GM23338 (cell line): ENCODE measurements around the gene PCLAF. TPM values are rescaled to one million over a fixed set of nuclear protein-coding genes. Genes with fewer than 3 reads are reported as not detected.

Experiments
- ATAC-seq: fragments of 200-7000 bp; cut with Tn5 transposase; 3 replicates; pipeline ENCODE4 v1.9.1; 2020
- DNase-seq: peaks from one replicate; pipeline ENCODE4 v3.0.0-alpha.2; 2015; ENCODE audit warnings: low spot score
- H2AFZ ChIP-seq: fragments of 200-600 bp; sonication (generic); 2 replicates; pipeline ENCODE4 v1.8.0; 2016; ENCODE audit warnings: antibody characterized with exemption, mild to moderate bottlenecking, moderate library complexity
- H3F3A ChIP-seq: fragments of 200-600 bp; sonication (generic); replicated peaks from 2 replicates; pipeline ENCODE4 v1.8.0; 2017; ENCODE audit warnings: antibody characterized with exemption, mixed run types, low read depth
- H3K27ac ChIP-seq: fragments of 200-600 bp; sonication (generic); 2 replicates; pipeline ENCODE4 v1.6.1; 2016; ENCODE audit warnings: low read depth
- H3K27me3 ChIP-seq: fragments of 200-600 bp; sonication (generic); 2 replicates; pipeline ENCODE4 v1.8.0; 2016; ENCODE audit warnings: mild to moderate bottlenecking, mixed run types, moderate library complexity; ENCODE audit not compliant: insufficient read depth
- H3K36me3 ChIP-seq: fragments of 200-600 bp; sonication (generic); 2 replicates; pipeline ENCODE4 v1.8.0; 2016; ENCODE audit warnings: mild to moderate bottlenecking; ENCODE audit not compliant: insufficient read depth
- H3K4me1 ChIP-seq: fragments of 200-600 bp; sonication (generic); 2 replicates; pipeline ENCODE4 v1.8.0; 2016; ENCODE audit warnings: mild to moderate bottlenecking, moderate library complexity; ENCODE audit not compliant: insufficient read depth
- H3K4me2 ChIP-seq: fragments of 200-600 bp; sonication (generic); 2 replicates; pipeline ENCODE4 v1.7.1; 2017; ENCODE audit warnings: mixed run types
- H3K4me3 ChIP-seq: fragments of 200-600 bp; sonication (generic); 2 replicates; pipeline ENCODE4 v1.6.1; 2016; ENCODE audit warnings: mixed run types
- H3K79me2 ChIP-seq: fragments of 200-600 bp; sonication (generic); replicated peaks from 2 replicates; pipeline ENCODE4 v1.8.0; 2017; ENCODE audit warnings: mild to moderate bottlenecking; ENCODE audit not compliant: insufficient read depth
- H3K9me2 ChIP-seq: fragments of 200-600 bp; sonication (generic); 2 replicates; pipeline ENCODE4 v1.8.0; 2017; ENCODE audit not compliant: insufficient read depth
- H4K20me1 ChIP-seq: fragments of 200-600 bp; sonication (generic); replicated peaks from 2 replicates; pipeline ENCODE4 v1.8.0; 2017; ENCODE audit warnings: mild to moderate bottlenecking; ENCODE audit not compliant: insufficient read depth
- H3K27ac Mint-ChIP-seq: 2 replicates; pipeline ENCODE4 v1.8.0; 2020; ENCODE audit warnings: inconsistent platforms, mild to moderate bottlenecking, moderate library complexity, mixed read lengths
- H3K27me3 Mint-ChIP-seq: 3 replicates; pipeline ENCODE4 v1.8.0; 2022; ENCODE audit warnings: low read depth, mild to moderate bottlenecking, moderate library complexity, mixed read lengths, inconsistent platforms; ENCODE audit not compliant: insufficient read depth, poor library complexity
- H3K36me3 Mint-ChIP-seq: 3 replicates; pipeline ENCODE4 v1.8.0; 2021; ENCODE audit warnings: low read depth, mild to moderate bottlenecking, inconsistent platforms, moderate library complexity, mixed read lengths
- H3K4me1 Mint-ChIP-seq: 3 replicates; pipeline ENCODE4 v1.8.0; 2020; ENCODE audit warnings: mild to moderate bottlenecking, inconsistent platforms, mixed read lengths
- H3K4me3 Mint-ChIP-seq: 3 replicates; pipeline ENCODE4 v1.8.0; 2021; ENCODE audit warnings: moderate library complexity, mild to moderate bottlenecking, inconsistent platforms, mixed read lengths
- H3K9me3 Mint-ChIP-seq: 3 replicates; pipeline ENCODE4 v1.8.0; 2020; ENCODE audit warnings: moderate library complexity, mild to moderate bottlenecking, inconsistent platforms, mixed read lengths
- CREB1 ChIP-seq: fragments of 250-450 bp; sonication (Bioruptor Pico); IDR thresholded peaks from 2 replicates; pipeline ENCODE4 v1.5.0; 2020; ENCODE audit warnings: low read depth, mild to moderate bottlenecking, moderate library complexity
- EZH2 ChIP-seq: fragments of 200-600 bp; sonication (generic); IDR thresholded peaks from one replicate; pipeline ENCODE4 v1.8.0; 2017; ENCODE audit warnings: antibody characterized with exemption, mild to moderate bottlenecking, low read depth; ENCODE audit not compliant: unreplicated experiment
- EZH2phosphoT487 ChIP-seq: fragments of 200-600 bp; sonication (generic); IDR thresholded peaks from one replicate; pipeline ENCODE4 v1.8.1; 2018; ENCODE audit warnings: antibody characterized with exemption; ENCODE audit not compliant: unreplicated experiment
- JUNB ChIP-seq: IDR thresholded peaks from one replicate; pipeline ENCODE4 v1.6.1; 2016; ENCODE audit warnings: antibody characterized with exemption; ENCODE audit not compliant: unreplicated experiment
- NANOG ChIP-seq: IDR thresholded peaks from 2 replicates; pipeline ENCODE4 v1.6.1; 2016; ENCODE audit warnings: antibody characterized with exemption, borderline replicate concordance
- POLR2AphosphoS5 ChIP-seq: IDR thresholded peaks from 2 replicates; pipeline ENCODE4 v1.6.1; 2016; ENCODE audit warnings: antibody characterized with exemption, low read depth
- STAT1 ChIP-seq: IDR thresholded peaks from one replicate; pipeline ENCODE4 v1.6.1; 2016; ENCODE audit warnings: antibody characterized with exemption; ENCODE audit not compliant: unreplicated experiment
- ZNF114 ChIP-seq: fragments of 250-450 bp; sonication (Bioruptor Pico); IDR thresholded peaks from 2 replicates; pipeline ENCODE4 v1.5.0; 2020; ENCODE audit warnings: mild to moderate bottlenecking, moderate library complexity
- ZNF331 ChIP-seq: fragments of 250-450 bp; sonication (Bioruptor Pico); IDR thresholded peaks from 2 replicates; pipeline ENCODE4 v1.5.0; 2020; ENCODE audit warnings: low read depth, mild to moderate bottlenecking, moderate library complexity
- ZNF462 ChIP-seq: fragments of 250-450 bp; sonication (Bioruptor Pico); IDR thresholded peaks from 2 replicates; pipeline ENCODE4 v1.5.0; 2020; ENCODE audit warnings: mild to moderate bottlenecking, moderate library complexity
- polyA plus RNA-seq: library from polyadenylated mRNA; unstranded; fragments of >200 nt; fragmentation: Nextera tagmentation; extraction: Ambion mirVana; gene quantifications from 2 replicates; pipeline ENCODE4 v1.2.1, GENCODE V29; 2016
- total RNA-seq: library from RNA; depleted of rRNA; stranded (reverse); fragments of >200 nt; shearing (Covaris generic); gene quantifications from 2 replicates; pipeline ENCODE4 v1.2.3, GENCODE V29; 2014

The PCLAF gene
- total and polyA plus RNA-seq, 2 experiments from 2014 or later, result 48.9 to 206 TPM

DNA sequence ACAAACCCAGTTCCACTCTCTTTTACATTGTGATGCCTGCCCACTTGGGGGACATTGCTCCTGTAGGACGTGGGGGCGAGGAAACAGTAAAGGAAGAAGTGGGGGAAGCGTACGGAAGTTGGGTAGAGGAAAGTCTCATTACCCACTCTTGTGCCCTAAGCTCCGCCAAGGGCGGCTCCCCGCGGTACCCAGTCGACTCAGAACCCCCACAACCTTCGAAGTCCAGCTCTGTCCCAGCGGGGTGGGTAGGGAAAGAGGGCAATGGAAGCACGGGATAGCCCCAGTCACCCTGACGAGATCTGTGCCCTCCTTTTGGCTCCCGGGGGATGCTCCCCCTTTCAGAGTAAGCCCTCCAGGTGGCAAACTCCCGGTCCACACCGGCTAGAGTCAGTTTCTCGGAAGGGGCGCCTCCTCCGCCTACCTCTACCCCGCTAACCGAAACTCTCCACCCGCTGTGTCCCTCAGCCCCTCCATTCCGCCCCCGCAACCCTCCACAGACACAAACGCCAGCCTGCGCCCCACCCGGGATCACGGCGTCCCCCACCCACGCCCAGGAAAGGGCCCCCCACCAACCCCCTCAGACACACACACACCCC, 25.8 kb downstream of the PCLAF start:
- H3K36me3 Mint-ChIP-seq, result no peaks in the 10 kb centered on the region; the same call in 1 of the 3 replicates

More for the DNA sequence above, 25.8 kb downstream of the PCLAF start:
- ATAC-seq (peak; percentile 60), DNase-seq (peak; percentile 69)
- Histone ChIP-seq H3K79me2 (peaks cover 48% of the 10 kb centered on the region), H3K9me2 (no peaks in the 10 kb centered on the region), H3K36me3 (no peaks in the 10 kb centered on the region), H3K4me3 (peak overlapping the region; percentile 80), H3K4me1 (peaks cover 8% of the 10 kb centered on the region), H3K27ac (peak overlapping the region; percentile 90), H4K20me1 (no peaks in the 10 kb centered on the region; the same call in 1 of the 2 replicates), H2AFZ (peak overlapping the region; percentile 25; the same call in 1 of the 2 replicates), H3F3A (peaks cover 7% of the 10 kb centered on the region; the same call in 1 of the 2 replicates), H3K27me3 (no peaks in the 10 kb centered on the region), H3K4me2 (peak overlapping the region; percentile 95)
- Mint-ChIP-seq H3K4me1 (peaks cover 10% of the 10 kb centered on the region), H3K27ac (peak overlapping the region; percentile 97), H3K9me3 (no peaks in the 10 kb centered on the region), H3K4me3 (peak overlapping the region; percentile 82), H3K27me3 (peaks cover 5% of the 10 kb centered on the region)
- no peak for TF ChIP-seq EZH2phosphoT487
- no peak for TF ChIP-seq EZH2
- TF ChIP-seq ZNF331 (CRISPR knock-in tag), result no peak
- TF ChIP-seq POLR2AphosphoS5, result no peak
- TF ChIP-seq JUNB, result no peak
- no peak for TF ChIP-seq ZNF114 (CRISPR knock-in tag)
- TF ChIP-seq ZNF462, result no peak
- TF ChIP-seq CREB1 (CRISPR knock-in tag), result no peak
- TF ChIP-seq NANOG, result no peak
- no peak for TF ChIP-seq STAT1
